ENCODE results near the gene IPMK.

Gene IPMK

DNA sequence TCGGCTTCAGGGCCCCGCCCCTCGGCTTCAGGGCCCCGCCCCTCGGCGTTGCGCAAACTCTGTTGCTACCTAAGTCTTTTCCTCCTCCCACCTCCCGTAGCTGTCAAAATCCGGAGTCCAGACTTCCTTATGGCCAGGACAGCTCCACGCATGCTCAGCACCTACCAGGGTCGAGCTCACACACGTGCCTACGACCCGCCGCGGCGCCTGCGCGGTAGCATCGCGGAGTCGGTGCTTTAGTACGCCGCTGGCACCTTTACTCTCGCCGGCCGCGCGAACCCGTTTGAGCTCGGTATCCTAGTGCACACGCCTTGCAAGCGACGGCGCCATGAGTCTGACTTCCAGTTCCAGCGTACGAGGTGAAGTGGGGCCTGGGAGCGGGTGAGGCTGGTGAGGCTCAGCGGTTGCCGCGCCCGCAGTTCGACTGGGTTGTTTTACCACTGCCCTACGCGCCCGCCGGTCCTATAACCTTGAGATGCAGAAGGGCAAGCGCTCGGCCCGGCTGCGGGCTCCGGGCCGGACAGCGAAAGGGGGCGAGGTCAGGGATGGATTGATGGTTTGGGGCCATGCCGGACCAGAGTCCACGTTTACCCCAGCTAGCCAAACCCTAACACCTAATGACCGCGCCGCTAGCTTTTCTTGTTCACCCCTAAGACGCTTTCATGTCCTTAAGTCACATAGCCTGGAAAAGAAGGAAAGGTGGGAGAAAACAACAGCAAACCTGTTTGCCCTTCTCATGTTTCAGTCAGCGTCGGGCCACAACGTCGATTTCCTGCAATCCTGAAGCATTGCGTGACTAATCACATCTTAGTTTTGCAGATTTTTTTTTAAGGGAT lies 1.5 kb upstream of the IPMK start, which contains the start of gene CISD1:
Gene CISD1 (plus strand): TSS at position 217 of the 836 bp plus-strand sequence. CDS start 112 bp downstream, at position 329.
- Histone ChIP-seq H3K36me3 (ENCODE audit: control insufficient read depth, insufficient read depth, low read length) (no peaks in the 10 kb centered on the region), H3K27me3 (replicated peaks; ENCODE audit: control insufficient read depth, insufficient read depth, low read length, poor library complexity, severe bottlenecking) (no peaks in the 10 kb centered on the region), H3K4me1 (ENCODE audit: control insufficient read depth, insufficient read depth, low read length, poor library complexity, severe bottlenecking) (no peaks in the 10 kb centered on the region), H3K27ac (ENCODE audit: insufficient read depth, low read length, poor library complexity, severe bottlenecking) (peak within 1 kb of the TSS; percentile 75), H3K9me3 (ENCODE audit: control insufficient read depth, low read length) (no peaks in the 10 kb centered on the region), H3K4me3 (ENCODE audit: insufficient read depth, low read depth, low read length, poor library complexity, severe bottlenecking) (peak within 1 kb of the TSS; percentile 83)
- peak; percentile 90 to 93 (median 92) for DNase-seq

DNA sequence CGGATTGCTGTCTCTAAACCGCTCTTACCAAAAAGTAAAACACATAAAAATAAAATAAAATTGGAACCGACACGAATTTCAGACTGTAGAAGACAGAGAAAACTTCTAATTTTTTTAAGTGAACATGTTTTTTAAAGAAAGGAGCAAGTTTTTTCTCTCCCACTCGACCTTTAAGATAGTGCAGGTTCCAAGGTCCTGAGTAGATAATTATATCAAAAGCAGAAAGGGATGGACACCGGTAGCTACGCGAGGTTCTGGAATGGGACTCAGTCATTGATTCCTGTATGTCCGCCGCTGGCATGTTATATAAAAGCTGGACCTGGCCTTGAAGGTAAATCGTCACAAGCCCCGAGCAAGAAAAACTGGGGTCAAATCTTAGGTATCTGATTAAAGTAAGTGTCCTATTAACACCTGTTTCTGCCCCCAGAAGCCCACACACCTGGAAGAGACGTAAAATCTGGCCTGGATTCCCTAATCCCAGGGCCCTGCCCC lies 806 bp upstream of the IPMK start:
- H3K9me3 ChIP-seq (ENCODE audit: control insufficient read depth, low read length) = no peaks in the 10 kb centered on the region
- H3K27ac ChIP-seq (ENCODE audit: insufficient read depth, low read length, poor library complexity, severe bottlenecking) = peak overlapping the region; percentile 75
- no peaks in the 10 kb centered on the region for H3K4me1 ChIP-seq (ENCODE audit: control insufficient read depth, insufficient read depth, low read length, poor library complexity, severe bottlenecking)
- no peaks in the 10 kb centered on the region for H3K27me3 ChIP-seq (replicated peaks; ENCODE audit: control insufficient read depth, insufficient read depth, low read length, poor library complexity, severe bottlenecking)
- no peaks in the 10 kb centered on the region for H3K36me3 ChIP-seq (ENCODE audit: control insufficient read depth, insufficient read depth, low read length)
- H3K4me3 ChIP-seq (ENCODE audit: insufficient read depth, low read depth, low read length, poor library complexity, severe bottlenecking) = peak overlapping the region; percentile 83
- no peak for DNase-seq

DNA sequence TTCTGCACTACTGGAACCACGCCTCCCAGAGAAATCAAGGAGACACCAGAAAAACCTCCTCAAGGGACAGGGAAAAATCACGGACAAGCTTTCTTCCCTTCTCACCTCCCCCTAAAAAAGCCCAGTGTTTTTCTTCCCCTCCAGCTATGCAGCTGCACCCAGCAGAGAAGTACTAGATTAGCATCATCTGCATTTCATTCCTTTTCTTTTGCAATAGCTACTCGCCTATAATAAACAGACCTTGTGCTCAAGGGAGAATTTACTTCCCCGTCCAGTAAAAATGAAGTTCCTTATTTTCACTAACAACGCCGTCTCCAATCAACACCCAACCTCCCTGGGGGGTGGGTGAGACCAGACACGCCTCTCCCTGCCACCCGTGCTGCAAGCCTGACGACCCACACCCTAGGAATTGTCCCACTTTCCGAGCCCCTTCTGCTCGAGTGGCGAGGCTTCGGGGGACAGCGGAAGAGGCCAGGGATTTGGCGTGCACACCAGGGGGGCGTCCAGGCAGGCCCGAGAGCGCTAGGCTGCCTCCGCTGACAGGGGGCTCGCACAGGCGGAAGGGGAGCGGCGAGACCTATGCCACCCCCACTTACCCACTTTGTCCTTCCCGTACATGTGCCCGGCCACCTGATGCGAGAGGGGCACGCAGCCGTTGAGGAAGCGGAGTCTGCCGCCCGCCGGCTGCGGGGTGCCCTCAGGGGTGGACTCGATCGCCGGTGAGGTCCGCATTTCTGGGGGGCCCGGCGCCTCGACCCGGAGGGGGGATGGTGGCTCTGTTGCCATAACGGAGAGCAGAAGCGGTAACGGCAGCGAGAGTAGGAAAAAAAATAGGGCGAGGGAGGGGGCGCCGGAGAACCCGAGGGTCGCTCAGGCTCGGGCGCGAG lies 625 bp downstream of the IPMK start:
- Histone ChIP-seq H3K36me3 (ENCODE audit: control insufficient read depth, insufficient read depth, low read length) (no peaks in the 10 kb centered on the region), H3K27me3 (replicated peaks; ENCODE audit: control insufficient read depth, insufficient read depth, low read length, poor library complexity, severe bottlenecking) (no peaks in the 10 kb centered on the region), H3K4me1 (ENCODE audit: control insufficient read depth, insufficient read depth, low read length, poor library complexity, severe bottlenecking) (no peaks in the 10 kb centered on the region), H3K27ac (ENCODE audit: insufficient read depth, low read length, poor library complexity, severe bottlenecking) (peak overlapping the region; percentile 75), H3K9me3 (ENCODE audit: control insufficient read depth, low read length) (no peaks in the 10 kb centered on the region), H3K4me3 (ENCODE audit: insufficient read depth, low read depth, low read length, poor library complexity, severe bottlenecking) (peak overlapping the region; percentile 83)
- DNase-seq = peak; percentile 13 to 24 (median 21)

DNA sequence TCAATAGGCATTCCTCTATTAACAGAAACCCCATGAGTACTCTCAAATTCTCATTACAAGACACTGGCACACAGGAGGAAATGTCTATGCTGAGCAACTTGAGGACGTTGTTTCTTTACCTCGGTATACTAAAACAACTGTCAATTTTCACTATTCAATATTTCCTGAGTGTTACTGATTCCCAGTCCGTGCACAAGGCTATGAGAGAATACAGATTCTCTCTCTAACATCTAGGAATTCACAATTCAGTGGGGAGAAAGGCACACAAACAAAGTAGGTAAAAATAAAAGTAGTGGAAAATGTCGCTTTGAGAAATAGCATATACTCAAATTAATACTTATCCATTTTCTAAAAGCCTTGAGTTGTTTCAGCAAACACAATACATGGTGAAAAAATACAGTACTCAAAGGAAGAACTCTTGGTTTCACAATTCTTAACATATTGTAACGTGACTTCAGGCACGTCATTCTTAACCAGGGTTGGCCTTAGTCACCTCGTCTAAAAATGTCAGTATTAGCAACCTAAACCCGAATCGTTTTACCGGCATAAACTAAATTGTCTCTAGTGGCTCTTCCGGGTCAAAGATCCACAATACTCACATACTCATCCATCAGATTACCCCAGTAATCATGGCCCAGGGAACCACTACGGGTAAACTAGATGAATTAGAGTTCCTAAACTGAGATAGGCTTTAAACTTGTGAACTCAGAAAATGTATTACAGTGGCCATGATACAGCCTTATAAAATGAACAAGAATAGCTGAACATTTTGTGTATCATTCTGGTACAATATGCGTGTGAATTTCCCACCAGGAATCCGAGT lies 1.5 kb downstream of the IPMK start:
- H3K27me3 ChIP-seq (replicated peaks; ENCODE audit: control insufficient read depth, insufficient read depth, low read length, poor library complexity, severe bottlenecking) = no peaks in the 10 kb centered on the region
- H3K9me3 ChIP-seq (ENCODE audit: control insufficient read depth, low read length) = no peaks in the 10 kb centered on the region
- H3K27ac ChIP-seq (ENCODE audit: insufficient read depth, low read length, poor library complexity, severe bottlenecking) = peak overlapping the region; percentile 75
- H3K36me3 ChIP-seq (ENCODE audit: control insufficient read depth, insufficient read depth, low read length) = no peaks in the 10 kb centered on the region
- H3K4me3 ChIP-seq (ENCODE audit: insufficient read depth, low read depth, low read length, poor library complexity, severe bottlenecking) = peak overlapping the region; percentile 83
- DNase-seq = no peak
- H3K4me1 ChIP-seq (ENCODE audit: control insufficient read depth, insufficient read depth, low read length, poor library complexity, severe bottlenecking) = no peaks in the 10 kb centered on the region

DNA sequence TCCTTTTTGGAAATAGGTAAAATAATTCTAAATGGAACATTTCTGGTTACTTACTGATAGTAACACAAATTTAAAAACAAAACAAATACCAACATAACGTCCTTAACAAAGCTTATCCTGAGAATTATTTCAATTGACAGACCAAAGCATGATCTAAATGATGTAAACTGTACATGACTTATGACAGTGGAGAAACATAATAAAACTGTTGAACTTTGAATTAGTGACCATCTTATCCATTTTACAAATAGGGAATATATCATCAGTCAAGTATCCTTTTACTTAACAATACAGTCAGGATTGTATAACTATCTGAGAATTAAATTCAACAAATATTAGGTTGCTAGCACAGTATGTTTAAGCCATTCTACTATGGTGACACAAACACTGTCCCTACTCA lies 2.4 kb downstream of the IPMK start:
- Histone ChIP-seq H3K4me1 (ENCODE audit: control insufficient read depth, insufficient read depth, low read length, poor library complexity, severe bottlenecking) (no peaks in the 10 kb centered on the region), H3K27ac (ENCODE audit: insufficient read depth, low read length, poor library complexity, severe bottlenecking) (no peak overlapping the region), H3K27me3 (replicated peaks; ENCODE audit: control insufficient read depth, insufficient read depth, low read length, poor library complexity, severe bottlenecking) (no peaks in the 10 kb centered on the region), H3K9me3 (ENCODE audit: control insufficient read depth, low read length) (no peaks in the 10 kb centered on the region), H3K36me3 (ENCODE audit: control insufficient read depth, insufficient read depth, low read length) (no peaks in the 10 kb centered on the region), H3K4me3 (ENCODE audit: insufficient read depth, low read depth, low read length, poor library complexity, severe bottlenecking) (no peak overlapping the region)
- DNase-seq = no peak

DNA sequence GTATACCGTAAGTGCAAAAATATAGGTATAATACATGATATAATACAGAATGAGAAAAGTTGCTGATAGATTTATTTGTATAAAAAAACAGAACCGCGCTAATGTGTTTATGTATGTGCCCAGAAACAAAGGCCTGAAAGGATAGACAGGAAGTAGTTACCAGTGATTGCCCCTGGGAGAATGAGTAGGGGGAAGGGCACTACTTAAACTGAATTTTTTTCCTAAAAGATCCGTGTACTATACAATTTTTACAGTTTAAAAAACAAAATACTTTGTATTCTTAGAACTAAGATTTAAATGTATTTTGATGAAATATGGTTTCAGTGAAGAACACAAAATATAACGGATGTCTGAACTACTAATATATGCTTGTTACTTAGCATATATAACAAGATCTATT lies 2.9 kb downstream of the IPMK start:
- Histone ChIP-seq H3K4me1 (ENCODE audit: control insufficient read depth, insufficient read depth, low read length, poor library complexity, severe bottlenecking) (no peaks in the 10 kb centered on the region), H3K36me3 (ENCODE audit: control insufficient read depth, insufficient read depth, low read length) (no peaks in the 10 kb centered on the region), H3K4me3 (ENCODE audit: insufficient read depth, low read depth, low read length, poor library complexity, severe bottlenecking) (no peak overlapping the region), H3K27ac (ENCODE audit: insufficient read depth, low read length, poor library complexity, severe bottlenecking) (no peak overlapping the region), H3K27me3 (replicated peaks; ENCODE audit: control insufficient read depth, insufficient read depth, low read length, poor library complexity, severe bottlenecking) (no peaks in the 10 kb centered on the region), H3K9me3 (ENCODE audit: control insufficient read depth, low read length) (no peaks in the 10 kb centered on the region)
- no peak for DNase-seq

DNA sequence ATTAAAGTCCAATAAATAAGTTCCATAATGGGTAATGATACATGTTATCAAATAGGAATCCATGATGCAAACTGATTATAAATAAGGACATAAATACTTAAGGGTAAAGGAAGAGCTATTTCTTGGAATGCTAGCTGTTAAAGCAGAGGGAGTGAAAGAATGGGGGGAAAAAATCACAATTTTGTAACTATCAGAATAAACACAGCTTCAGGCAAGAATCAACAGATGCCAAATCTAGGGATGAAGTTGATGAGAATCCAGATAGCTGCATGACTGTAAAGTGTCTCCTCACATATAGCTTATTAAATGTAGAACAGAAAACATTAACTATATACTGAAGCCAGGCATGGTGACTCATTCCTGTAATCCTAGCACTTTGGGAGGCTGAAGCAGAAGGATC lies 4.9 kb downstream of the IPMK start:
- H3K27ac ChIP-seq (ENCODE audit: insufficient read depth, low read length, poor library complexity, severe bottlenecking) = no peak overlapping the region
- no peaks in the 10 kb centered on the region for H3K27me3 ChIP-seq (replicated peaks; ENCODE audit: control insufficient read depth, insufficient read depth, low read length, poor library complexity, severe bottlenecking)
- no peaks in the 10 kb centered on the region for H3K36me3 ChIP-seq (ENCODE audit: control insufficient read depth, insufficient read depth, low read length)
- H3K4me1 ChIP-seq (ENCODE audit: control insufficient read depth, insufficient read depth, low read length, poor library complexity, severe bottlenecking) = no peaks in the 10 kb centered on the region
- no peak for DNase-seq
- no peak overlapping the region for H3K4me3 ChIP-seq (ENCODE audit: insufficient read depth, low read depth, low read length, poor library complexity, severe bottlenecking)
- H3K9me3 ChIP-seq (ENCODE audit: control insufficient read depth, low read length) = no peaks in the 10 kb centered on the region

DNA sequence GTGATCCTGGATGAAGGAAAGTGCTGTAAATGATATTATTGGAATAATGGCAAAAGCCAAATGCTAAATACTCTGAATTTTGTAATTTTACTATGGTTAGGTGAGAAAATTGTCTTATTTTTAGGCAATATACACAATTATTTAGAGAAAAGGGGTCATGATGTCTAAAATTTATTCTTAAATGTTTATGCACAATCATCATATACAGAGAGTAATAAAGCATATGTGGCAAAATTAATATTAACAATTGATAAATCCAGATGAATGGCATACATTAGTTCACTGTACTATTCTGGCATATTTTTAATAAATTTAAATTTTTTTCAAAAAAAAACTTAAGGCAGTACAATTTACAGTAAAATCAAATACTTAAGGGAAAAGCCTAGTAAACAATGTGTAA lies 7.4 kb downstream of the IPMK start:
- Histone ChIP-seq H3K36me3 (ENCODE audit: control insufficient read depth, insufficient read depth, low read length) (no peaks in the 10 kb centered on the region), H3K27me3 (replicated peaks; ENCODE audit: control insufficient read depth, insufficient read depth, low read length, poor library complexity, severe bottlenecking) (no peaks in the 10 kb centered on the region), H3K27ac (ENCODE audit: insufficient read depth, low read length, poor library complexity, severe bottlenecking) (no peak overlapping the region), H3K4me3 (ENCODE audit: insufficient read depth, low read depth, low read length, poor library complexity, severe bottlenecking) (no peak overlapping the region), H3K4me1 (ENCODE audit: control insufficient read depth, insufficient read depth, low read length, poor library complexity, severe bottlenecking) (no peaks in the 10 kb centered on the region), H3K9me3 (ENCODE audit: control insufficient read depth, low read length) (no peaks in the 10 kb centered on the region)
- DNase-seq = no peak

DNA sequence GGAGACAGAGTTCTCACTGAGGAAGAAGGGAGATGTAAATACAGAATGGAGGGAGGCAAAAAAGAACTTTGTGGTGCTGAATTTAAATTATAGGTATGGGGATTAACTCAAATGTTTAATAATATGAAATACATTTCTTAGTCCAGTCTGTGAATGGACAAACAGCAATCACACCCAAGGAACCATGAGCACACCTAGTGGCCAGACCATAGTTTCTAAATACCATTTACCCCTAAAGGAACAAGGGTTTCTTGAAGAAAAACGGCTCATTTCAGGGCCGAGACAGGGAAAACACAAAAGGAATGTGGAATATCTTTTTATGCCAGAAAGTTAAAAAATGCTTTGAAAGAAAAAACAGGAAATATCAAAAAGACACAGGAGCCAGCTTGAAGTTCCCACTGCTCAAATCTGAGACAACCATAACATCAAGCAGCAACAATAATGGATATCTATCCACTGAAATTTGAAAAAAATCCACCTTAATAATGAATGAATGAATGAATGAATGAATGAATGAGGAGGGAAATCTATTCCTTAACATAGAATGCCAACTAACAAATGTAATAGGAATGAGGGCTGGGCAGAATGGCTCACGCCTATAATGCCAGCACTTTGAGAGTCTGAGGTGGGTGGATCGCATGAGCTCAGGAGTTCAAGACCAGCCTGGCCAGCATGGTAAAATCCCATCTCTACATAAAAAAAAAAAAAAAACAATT lies 8.6 kb downstream of the IPMK start:
- Histone ChIP-seq H3K36me3 (ENCODE audit: control insufficient read depth, insufficient read depth, low read length) (no peaks in the 10 kb centered on the region), H3K4me3 (ENCODE audit: insufficient read depth, low read depth, low read length, poor library complexity, severe bottlenecking) (no peak overlapping the region), H3K9me3 (ENCODE audit: control insufficient read depth, low read length) (no peaks in the 10 kb centered on the region), H3K4me1 (ENCODE audit: control insufficient read depth, insufficient read depth, low read length, poor library complexity, severe bottlenecking) (no peaks in the 10 kb centered on the region), H3K27me3 (replicated peaks; ENCODE audit: control insufficient read depth, insufficient read depth, low read length, poor library complexity, severe bottlenecking) (no peaks in the 10 kb centered on the region), H3K27ac (ENCODE audit: insufficient read depth, low read length, poor library complexity, severe bottlenecking) (no peak overlapping the region)
- no peak for DNase-seq

Measured in effector memory CD4-positive, alpha-beta T cell (primary cell).